Gastroesophageal sphincter (tissue), 4 donors: ENCODE measurements around the gene APC. TPM values are rescaled to one million over a fixed set of nuclear protein-coding genes. Genes with fewer than 3 reads are reported as not detected.
A peak's percentile ranks its signal among the peaks of the same experiment; 100 is the strongest.

ENCODE experiments used
- ATAC-seq: fragments of 150-250 bp; one replicate; pipeline ENCODE4 v1.9.1; 2016; ENCODE audit warnings: mild to moderate bottlenecking, moderate library complexity
- H3K27ac ChIP-seq, 4 donors: fragments of 200-600 bp; sonication (generic) in 3 of 4; 1 replicate in 3 of 4; 2 replicates in 1 of 4; pipeline ENCODE4 v1.5.1; 2016 to 2019
- H3K27me3 ChIP-seq: fragments of 200-600 bp; sonication (generic); one replicate; pipeline ENCODE4 v1.5.1; 2019
- H3K36me3 ChIP-seq, 2 donors: fragments of 200-600 bp; sonication (generic); one replicate each; pipeline ENCODE4 v1.5.1; 2019; ENCODE audit warnings: control low read depth in 1 of 2
- H3K4me1 ChIP-seq, 3 donors: fragments of 200-600 bp; sonication (generic); 1 replicate in 2 of 3; 2 replicates in 1 of 3; pipeline ENCODE4 v1.5.1; 2016 to 2019; ENCODE audit warnings: control low read depth in 2 of 3
- H3K4me3 ChIP-seq, 2 donors: fragments of 200-600 bp; sonication (generic); one replicate each; pipeline ENCODE4 v1.5.1; 2019; ENCODE audit warnings: mild to moderate bottlenecking in 1 of 2, moderate library complexity in 1 of 2
- H3K9me3 ChIP-seq, 3 donors: fragments of 200-600 bp; sonication (generic); one replicate each; pipeline ENCODE4 v1.5.1; 2017 to 2019; ENCODE audit warnings: control low read depth in 2 of 3
- CTCF ChIP-seq, 4 experiments: fragments of 200-600 bp in 2 of 4; fragments of 450-650 bp in 2 of 4; sonication (generic) in 1 of 4; IDR thresholded peaks; one replicate each; pipeline ENCODE4 v1.5.1; 2017 to 2019; ENCODE audit warnings: antibody characterized with exemption in 4 of 4, mild to moderate bottlenecking in 2 of 4, moderate library complexity in 2 of 4
- EP300 ChIP-seq: sonication (generic); formaldehyde crosslinking; IDR thresholded peaks from one replicate; pipeline ENCODE4 v1.6.1; 2017; ENCODE audit warnings: antibody characterized with exemption, mild to moderate bottlenecking
- POLR2A ChIP-seq, 2 donors: fragments of 450-650 bp; IDR thresholded peaks; one replicate each; pipeline ENCODE4 v1.6.1; 2017; ENCODE audit warnings: antibody characterized with exemption in 2 of 2, mild to moderate bottlenecking in 2 of 2, moderate library complexity in 1 of 2
- POLR2AphosphoS5 ChIP-seq: sonication (generic); formaldehyde crosslinking; IDR thresholded peaks from one replicate; pipeline ENCODE4 v1.6.1; 2017; ENCODE audit warnings: antibody characterized with exemption
- WGBS, 2 donors: methylation state at CpG; one replicate each; pipeline ENCODE4 v1.1.5; 2018; ENCODE audit warnings: low coverage in 1 of 2; 5-methylcytosine and 5-hydroxymethylcytosine counted together
- total RNA-seq, 4 donors: library from RNA; depleted of rRNA; stranded (reverse); fragments of >200 nt; gene quantifications; one replicate each; pipeline ENCODE4 v1.1.0, GENCODE V29; 2016

Gene APC
- total RNA-seq, 4 donors from 2014 or later: 77.3 to 172 (median 112) TPM

GRCh38 chr5:112784726-112785125, 47.0 kb downstream of the APC start:
- no peaks in the 10 kb centered on the region for H3K27me3 ChIP-seq
- H3K4me3 ChIP-seq: no peak overlapping the region
- no peak for TF ChIP-seq POLR2A (IDR thresholded peaks at IDR 0.05)
- TF ChIP-seq POLR2AphosphoS5: no peak
- TF ChIP-seq CTCF (IDR thresholded peaks at IDR 0.05): no peak
- no peak for TF ChIP-seq EP300
- ATAC-seq: peak; percentile 51
- WGBS, 2 donors: 78 to 97% methylated on average over 2 of the region's 2 CpGs
- H3K4me1 ChIP-seq: no peaks in the 10 kb centered on the region
- H3K9me3 ChIP-seq: no peaks in the 10 kb centered on the region
- peaks cover 0 to 46% of the 10 kb centered on the region in 2 donors for H3K36me3 ChIP-seq
- H3K27ac ChIP-seq: no peak overlapping the region

GRCh38 chr5:112787261-112787660, 49.6 kb downstream of the APC start:
- Histone ChIP-seq H3K9me3 (no peaks in the 10 kb centered on the region), H3K36me3 (peaks cover 0 to 44% of the 10 kb centered on the region in 2 donors), H3K27ac (no peak overlapping the region), H3K27me3 (no peaks in the 10 kb centered on the region), H3K4me3 (no peak overlapping the region), H3K4me1 (no peaks in the 10 kb centered on the region)
- WGBS, 2 donors: 50 to 72% methylated on average over 1 of the region's 1 CpG
- ATAC-seq: no peak
- TF ChIP-seq EP300 (no peak), POLR2AphosphoS5 (no peak), CTCF (IDR thresholded peaks at IDR 0.05) (no peak), POLR2A (IDR thresholded peaks at IDR 0.05) (no peak)

- ATAC-seq: no peak
- no peak for TF ChIP-seq CTCF (IDR thresholded peaks at IDR 0.05)
- no peak for TF ChIP-seq POLR2A (IDR thresholded peaks at IDR 0.05)
- TF ChIP-seq POLR2AphosphoS5: no peak
- no peak for TF ChIP-seq EP300
- Histone ChIP-seq H3K9me3 (no peaks in the 10 kb centered on the region), H3K36me3 (peaks cover 4 to 46% of the 10 kb centered on the region in 2 donors), H3K4me3 (no peak overlapping the region), H3K27ac (no peak overlapping the region), H3K27me3 (no peaks in the 10 kb centered on the region), H3K4me1 (no peaks in the 10 kb centered on the region)
- 80 to 90% methylated on average over 3 of the region's 3 CpGs for WGBS, 2 donors
These were observed 50.2 kb downstream of the APC start for GRCh38 chr5:112787896-112788295.

GRCh38 chr5:112793201-112793600, 55.5 kb downstream of the APC start:
- WGBS, 2 donors: 93 to 95% methylated on average over 2 of the region's 2 CpGs

More at GRCh38 chr5:112793201-112793600, 55.5 kb downstream of the APC start:
- TF ChIP-seq CTCF (IDR thresholded peaks at IDR 0.05): no peak
- TF ChIP-seq EP300: no peak
- no peak for TF ChIP-seq POLR2AphosphoS5
- TF ChIP-seq POLR2A (IDR thresholded peaks at IDR 0.05): no peak
- no peaks in the 10 kb centered on the region for H3K9me3 ChIP-seq
- H3K27ac ChIP-seq: no peak overlapping the region
- peaks cover 6 to 78% of the 10 kb centered on the region in 2 donors for H3K36me3 ChIP-seq
- no peaks in the 10 kb centered on the region for H3K27me3 ChIP-seq
- no peak for ATAC-seq
- H3K4me1 ChIP-seq: no peaks in the 10 kb centered on the region
- H3K4me3 ChIP-seq: no peak overlapping the region
